Right atrium auricular region (tissue), 2 donors: ENCODE measurements around the gene RPL38. TPM values are rescaled to one million over a fixed set of nuclear protein-coding genes. Genes with fewer than 3 reads are reported as not detected.

ENCODE experiments used
- DNase-seq: peaks from one replicate; pipeline ENCODE4 v3.0.0-alpha.2; 2019; ENCODE audit warnings: low spot score
- H3K27ac ChIP-seq, 2 donors: fragments of 200-600 bp; sonication (generic); 1 replicate in 1 of 2; 2 replicates in 1 of 2; pipeline ENCODE4 v1.5.1; 2016 to 2019
- H3K27me3 ChIP-seq, 2 donors: fragments of 200-600 bp; sonication (generic); one replicate each; pipeline versions ENCODE4 v1.5.1 to v1.6.0; 2017 to 2019
- H3K36me3 ChIP-seq: fragments of 200-600 bp; sonication (generic); one replicate; pipeline ENCODE4 v1.5.1; 2016
- H3K4me1 ChIP-seq, 2 donors: fragments of 200-600 bp; sonication (generic); one replicate each; pipeline versions ENCODE4 v1.5.1 to v1.6.0; 2017 to 2019
- H3K4me3 ChIP-seq, 2 donors: fragments of 200-600 bp; sonication (generic); 1 replicate in 1 of 2; 2 replicates in 1 of 2; pipeline ENCODE4 v1.5.1; 2017 to 2019; ENCODE audit warnings: mild to moderate bottlenecking in 1 of 2, moderate library complexity in 1 of 2
- H3K9me3 ChIP-seq, 2 donors: fragments of 200-600 bp; sonication (generic); one replicate each; pipeline ENCODE4 v1.5.1; 2019
- CTCF ChIP-seq, 2 donors: fragments of 200-600 bp; sonication (generic); IDR thresholded peaks; one replicate each; pipeline ENCODE4 v1.5.1; 2019; ENCODE audit warnings: antibody characterized with exemption in 2 of 2
- total RNA-seq, 2 donors: library from RNA; depleted of rRNA; stranded (reverse); fragments of >200 nt; gene quantifications; one replicate each; pipeline ENCODE4 v1.1.0, GENCODE V29; 2016

Gene RPL38
- total RNA-seq, 2 donors from 2014 or later, result 212 to 310 TPM

GRCh38 chr17:74220946-74221818 lies 17.7 kb downstream of the RPL38 start:
- Histone ChIP-seq H3K9me3 (no peaks in the 10 kb centered on the region), H3K4me3 (no peak overlapping the region), H3K36me3 (peaks cover 28% of the 10 kb centered on the region), H3K27ac (no peak overlapping the region), H3K27me3 (no peaks in the 10 kb centered on the region), H3K4me1 (peaks cover 0 to 17% of the 10 kb centered on the region in 2 donors)
- DNase-seq, result no peak
- TF ChIP-seq CTCF (IDR thresholded peaks at IDR 0.05), result no peak

- Histone ChIP-seq H3K9me3 (no peaks in the 10 kb centered on the region), H3K36me3 (peaks cover 28% of the 10 kb centered on the region), H3K4me1 (peaks cover 0 to 6% of the 10 kb centered on the region in 2 donors), H3K27me3 (no peaks in the 10 kb centered on the region), H3K4me3 (no peak overlapping the region), H3K27ac (no peak overlapping the region)
- no peak for TF ChIP-seq CTCF (IDR thresholded peaks at IDR 0.05)
- no peak for DNase-seq
These were observed 18.9 kb downstream of the RPL38 start for GRCh38 chr17:74222399-74222798.

GRCh38 chr17:74223901-74224300 lies 20.4 kb downstream of the RPL38 start:
- H3K36me3 ChIP-seq, result peaks cover 28% of the 10 kb centered on the region

GRCh38 chr17:74224959-74225725 lies 21.7 kb downstream of the RPL38 start:
- TF ChIP-seq CTCF (IDR thresholded peaks at IDR 0.05), result no peak
- Histone ChIP-seq H3K4me1 (peaks cover 0 to 4% of the 10 kb centered on the region in 2 donors), H3K27me3 (no peaks in the 10 kb centered on the region), H3K27ac (no peak overlapping the region), H3K9me3 (no peaks in the 10 kb centered on the region), H3K36me3 (peaks cover 28% of the 10 kb centered on the region), H3K4me3 (no peak overlapping the region)
- DNase-seq, result no peak

More at GRCh38 chr17:74223901-74224300, 20.4 kb downstream of the RPL38 start:
- H3K4me1 ChIP-seq, result peaks cover 0 to 4% of the 10 kb centered on the region in 2 donors
- no peaks in the 10 kb centered on the region for H3K9me3 ChIP-seq
- no peak for DNase-seq
- H3K4me3 ChIP-seq, result no peak overlapping the region
- no peaks in the 10 kb centered on the region for H3K27me3 ChIP-seq
- no peak for TF ChIP-seq CTCF (IDR thresholded peaks at IDR 0.05)
- H3K27ac ChIP-seq, result no peak overlapping the region

- Histone ChIP-seq H3K27ac (no peak overlapping the region), H3K4me1 (peaks cover 0 to 4% of the 10 kb centered on the region in 2 donors), H3K4me3 (no peak overlapping the region), H3K36me3 (peaks cover 38% of the 10 kb centered on the region), H3K27me3 (no peaks in the 10 kb centered on the region), H3K9me3 (no peaks in the 10 kb centered on the region)
- no peak for DNase-seq
- no peak for TF ChIP-seq CTCF (IDR thresholded peaks at IDR 0.05)
These were observed 22.8 kb downstream of the RPL38 start for GRCh38 chr17:74226252-74226651.
